ENCODE measurements around the gene FNDC3B. TPM values are rescaled to one million over a fixed set of nuclear protein-coding genes. Genes with fewer than 3 reads are reported as not detected.
"Not testable (repeated sequence)": the region's sequence is repeated elsewhere in the genome, so short reads cannot be mapped to it uniquely, and the experiment has no call there.

FNDC3B gene
- total RNA-seq, 1 donor from 2014 or later = 19.3 TPM

DNA sequence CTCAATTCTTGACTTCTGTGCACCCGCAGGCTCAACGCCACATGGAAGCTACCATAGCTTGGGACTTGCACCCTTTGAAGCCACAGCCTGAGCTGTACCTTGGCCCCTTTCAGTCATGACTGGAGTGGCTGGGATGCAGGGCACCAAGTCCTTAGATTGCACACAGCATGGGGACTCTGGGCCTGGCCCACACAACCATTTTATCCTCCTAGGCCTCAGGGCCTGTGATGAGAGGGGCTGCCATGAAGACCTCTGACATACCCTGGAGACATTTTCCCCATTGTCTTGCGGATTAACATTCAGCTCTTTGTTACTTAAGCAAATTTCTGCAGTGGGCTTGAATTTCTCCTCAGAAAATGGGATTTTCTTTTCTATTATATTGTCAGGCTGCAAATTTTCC lies 203.1 kb downstream of the FNDC3B start:
- DNase-seq = not testable (repeated sequence)

DNA sequence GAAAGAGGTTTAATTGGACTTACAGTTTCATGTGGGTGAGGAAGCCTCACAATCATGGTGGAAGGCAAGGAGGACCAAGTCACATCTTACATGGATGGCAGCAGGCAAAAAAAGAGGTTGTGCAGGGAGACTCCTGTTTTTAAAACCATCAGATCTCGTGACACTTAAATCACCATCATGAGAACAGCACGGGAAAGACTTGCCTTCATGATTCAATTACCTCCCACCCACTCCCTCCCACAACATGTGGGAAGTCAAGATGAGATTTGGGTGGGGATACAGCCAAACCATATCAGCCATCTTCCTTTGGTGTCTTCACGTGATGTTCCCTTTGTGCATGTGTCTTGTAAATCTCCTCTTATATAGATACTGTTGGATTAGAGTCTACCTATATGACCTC lies 204.0 kb downstream of the FNDC3B start:
- not testable (repeated sequence) for DNase-seq

DNA sequence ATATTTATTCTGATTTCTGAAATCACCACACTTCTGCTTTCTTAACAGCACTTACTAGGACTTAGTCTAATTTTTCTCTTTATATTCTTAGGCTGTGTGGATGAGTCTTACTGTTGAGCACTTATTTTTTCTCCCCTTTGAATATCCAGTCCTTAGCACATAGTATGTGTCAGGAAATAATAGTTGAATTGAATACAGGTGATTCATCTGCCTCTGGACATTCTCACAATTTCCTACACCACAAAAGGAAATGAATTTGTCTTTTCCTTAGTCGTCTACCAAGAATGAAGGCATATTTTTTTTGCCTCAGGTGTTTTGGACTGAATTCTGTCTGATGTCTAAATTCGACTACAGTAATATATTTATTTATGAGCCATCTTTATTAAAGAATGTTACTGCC lies 204.6 kb downstream of the FNDC3B start:
- no peak for DNase-seq

DNA sequence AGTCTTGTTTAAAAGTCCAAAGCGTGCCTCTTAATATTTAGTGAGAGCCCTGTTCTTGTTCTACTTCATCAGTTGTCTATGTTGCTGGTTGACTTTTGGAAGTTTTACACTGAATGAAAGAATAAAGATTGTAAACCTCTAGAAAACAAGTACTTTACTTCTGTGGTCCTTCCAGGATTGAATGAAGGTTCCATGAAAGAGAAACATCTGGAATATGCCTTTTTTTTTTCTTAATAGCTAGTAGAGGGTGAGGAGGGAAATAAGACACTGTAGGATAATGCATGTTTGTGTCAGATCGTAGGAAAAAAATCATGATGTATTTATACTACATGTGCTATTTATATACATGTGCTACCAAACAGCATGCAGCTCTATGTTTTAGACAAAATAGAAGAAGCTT lies 205.9 kb downstream of the FNDC3B start:
- no peak for DNase-seq

DNA sequence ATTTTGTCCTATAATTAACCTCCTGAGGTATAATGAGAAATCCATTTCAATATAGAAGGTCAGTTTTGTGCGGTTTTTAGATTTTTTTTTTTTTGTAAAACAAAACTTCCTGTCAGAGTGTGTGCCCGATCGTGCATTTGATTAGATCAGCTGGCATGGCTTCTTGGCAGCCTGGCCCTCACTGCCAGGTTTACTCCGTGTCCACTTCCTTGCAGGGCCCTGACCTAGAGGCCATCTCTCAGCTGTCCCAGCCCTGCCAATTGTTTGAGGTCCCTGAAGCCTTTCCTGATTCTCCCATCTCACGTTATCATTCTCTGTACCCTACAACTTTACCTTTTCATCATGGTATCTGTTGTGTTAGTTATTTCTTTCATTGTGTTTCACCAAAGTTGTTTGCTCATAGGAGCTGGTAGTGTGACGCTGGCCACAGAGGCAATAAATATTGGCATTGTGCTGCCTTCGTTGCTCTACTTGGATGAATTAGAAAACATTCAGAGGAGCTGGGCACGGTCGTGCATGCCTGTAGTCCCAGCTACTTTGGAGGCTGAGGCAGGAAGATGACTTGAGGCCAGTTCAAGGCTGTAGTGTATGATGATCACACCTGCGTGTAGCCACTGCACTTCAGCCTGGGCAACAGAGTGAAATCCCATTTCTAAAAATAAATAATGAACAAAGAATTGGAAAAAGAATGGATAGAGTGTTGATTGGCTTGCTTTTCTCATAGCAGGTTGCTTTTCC lies 206.9 kb downstream of the FNDC3B start:
- DNase-seq = no peak

DNA sequence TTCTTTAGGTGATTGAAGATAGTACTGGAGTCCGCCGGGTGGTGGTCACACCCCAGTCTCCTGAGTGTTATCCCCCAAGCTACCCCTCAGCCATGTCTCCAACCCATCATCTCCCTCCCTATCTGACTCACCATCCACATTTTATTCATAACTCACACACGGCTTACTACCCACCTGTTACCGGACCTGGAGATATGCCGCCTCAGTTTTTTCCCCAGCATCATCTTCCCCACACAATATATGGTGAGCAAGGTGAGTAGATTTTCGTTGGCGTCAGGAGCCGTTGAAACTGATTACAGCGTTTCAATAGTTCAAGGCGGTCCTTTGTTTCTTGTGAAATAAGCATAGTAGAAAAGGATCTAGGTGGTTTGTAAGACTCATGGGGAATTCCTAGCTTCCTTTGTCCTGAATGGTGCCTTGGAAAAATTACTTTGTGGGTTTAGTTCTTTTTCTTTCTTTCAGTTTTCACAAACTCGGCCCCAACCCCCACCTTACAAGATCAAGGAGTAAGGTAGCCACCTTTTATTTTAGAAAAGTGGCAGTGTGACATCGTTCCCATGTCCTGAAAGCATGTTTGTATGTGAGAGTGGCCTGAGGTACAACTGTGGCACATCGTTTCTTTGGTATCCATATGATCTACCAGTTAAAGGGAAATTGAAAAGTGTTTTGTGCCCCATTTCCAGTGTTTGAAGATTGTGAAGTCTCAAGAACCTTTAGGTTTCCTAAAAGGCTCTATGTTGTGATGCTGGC lies 208.3 kb downstream of the FNDC3B start:
- DNase-seq = no peak

DNA sequence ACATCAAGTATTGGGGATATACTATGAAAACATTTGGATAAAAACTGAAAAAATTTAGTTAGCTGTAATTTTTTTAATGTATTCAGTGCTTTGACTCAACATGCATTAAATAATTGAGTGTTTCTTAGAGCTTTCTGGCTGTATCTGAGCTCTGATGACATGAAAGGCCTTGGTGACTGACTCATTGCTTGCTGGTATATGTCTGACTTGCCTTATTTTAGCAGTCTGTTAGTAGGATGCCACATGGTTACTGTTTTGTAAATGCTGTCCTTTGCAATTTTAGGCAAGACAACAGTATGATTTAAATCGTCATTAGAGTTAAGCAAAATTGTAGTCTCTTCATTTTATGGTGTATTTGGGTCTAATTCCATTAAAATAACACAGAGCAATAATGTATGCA lies 209.7 kb downstream of the FNDC3B start:
- no peak for DNase-seq

DNA sequence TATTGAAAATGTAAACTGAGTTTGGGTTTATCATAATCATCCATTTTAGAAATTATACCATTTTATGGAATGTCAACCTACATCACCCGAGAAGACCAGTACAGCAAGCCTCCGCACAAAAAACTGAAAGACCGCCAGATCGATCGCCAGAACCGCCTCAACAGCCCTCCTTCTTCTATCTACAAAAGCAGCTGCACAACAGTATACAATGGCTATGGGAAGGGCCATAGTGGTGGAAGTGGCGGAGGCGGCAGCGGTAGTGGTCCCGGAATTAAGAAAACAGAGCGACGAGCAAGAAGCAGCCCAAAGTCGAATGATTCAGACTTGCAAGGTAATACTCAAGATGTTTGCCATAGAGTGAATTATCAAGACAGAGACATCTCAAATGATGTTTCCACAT lies 211.8 kb downstream of the FNDC3B start:
- DNase-seq = no peak

DNA sequence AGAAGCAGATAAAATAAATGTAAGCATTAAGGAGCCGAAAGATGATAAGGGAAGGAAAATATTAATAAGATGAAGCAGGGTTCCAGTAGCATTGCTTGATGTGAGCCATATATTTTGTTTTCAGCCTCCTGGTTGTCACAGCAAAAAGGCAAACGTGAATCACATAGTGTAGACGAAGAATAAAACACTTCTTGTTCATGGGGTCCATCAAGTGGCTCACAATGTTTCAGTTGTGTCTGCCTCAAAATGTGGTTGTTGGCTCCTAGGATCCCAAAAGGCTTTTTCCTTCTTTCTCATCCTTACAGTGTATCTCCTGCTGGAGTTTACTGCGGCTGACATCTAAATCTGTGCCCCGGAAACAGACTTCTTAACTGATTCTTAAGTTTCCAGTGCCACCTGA lies 213.8 kb downstream of the FNDC3B start:
- no peak for DNase-seq

DNA sequence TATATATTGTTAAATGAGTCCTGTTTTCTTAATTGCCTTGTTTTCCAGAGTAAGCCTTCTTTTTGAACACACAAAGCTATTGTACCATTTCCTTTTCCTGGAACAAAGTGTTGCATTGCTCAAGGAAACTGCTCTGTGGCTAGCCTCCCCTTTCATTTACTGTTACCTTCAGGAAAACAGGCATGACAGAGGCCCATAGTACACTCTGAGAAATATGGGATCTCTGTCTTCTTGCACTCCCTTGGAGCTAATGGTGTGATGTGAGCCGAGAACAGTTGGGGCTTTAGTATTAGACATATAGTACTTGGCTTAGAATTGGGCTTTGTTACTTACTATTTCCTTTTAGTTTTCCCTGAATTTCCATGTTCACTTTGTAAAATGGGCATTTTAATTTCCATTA lies 215.2 kb downstream of the FNDC3B start:
- DNase-seq = no peak

DNA sequence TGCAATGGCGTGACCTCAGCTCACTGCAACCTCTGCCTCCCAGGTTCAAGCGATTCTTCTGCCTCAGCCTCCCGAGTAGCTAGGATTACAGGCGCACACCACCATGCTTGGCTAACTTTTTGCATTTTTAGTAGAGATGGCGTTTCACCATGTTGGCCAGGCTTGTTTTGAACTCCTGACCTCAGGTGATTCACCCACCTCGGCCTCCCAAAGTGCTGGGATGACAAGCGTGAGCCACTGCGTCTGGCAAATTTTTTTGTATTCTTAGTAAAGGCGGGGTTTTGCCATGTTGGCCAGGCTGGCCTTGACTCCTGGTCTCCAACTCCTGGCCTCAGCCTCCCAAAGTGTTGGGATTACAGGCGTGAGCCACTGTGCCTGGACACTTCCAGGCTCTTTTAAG lies 215.9 kb downstream of the FNDC3B start:
- DNase-seq = not testable (repeated sequence)

DNA sequence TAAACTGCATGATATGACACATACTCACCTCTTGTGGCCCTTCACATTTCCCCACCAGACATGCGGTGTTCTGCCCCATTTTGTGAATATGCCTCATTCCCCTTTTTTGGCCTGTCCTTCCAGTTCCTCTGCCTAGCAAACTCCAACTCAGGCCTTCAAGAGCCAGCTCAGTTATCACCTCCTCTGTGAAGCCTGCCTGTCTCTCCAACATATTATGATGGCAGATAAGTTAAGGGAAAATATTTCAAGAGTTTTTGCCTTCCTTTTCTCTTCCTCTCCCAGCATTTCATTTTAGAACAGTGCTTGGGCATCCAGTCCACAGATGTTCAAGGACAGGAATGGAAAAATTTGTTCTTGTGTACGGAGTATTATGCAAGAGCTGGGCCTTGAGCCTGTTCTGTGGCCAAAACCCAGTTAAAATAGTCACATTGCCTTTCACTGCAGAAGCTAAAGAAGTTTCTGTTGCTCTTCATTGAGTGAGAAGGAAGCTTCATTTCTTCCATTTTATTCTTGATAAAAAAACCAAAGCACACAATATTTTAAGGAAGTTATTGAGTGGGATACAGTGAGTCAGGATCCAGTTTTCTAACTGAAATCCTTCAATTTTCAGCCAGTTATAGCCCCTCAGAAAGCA lies 216.8 kb downstream of the FNDC3B start:
- DNase-seq = peak; percentile 24

DNA sequence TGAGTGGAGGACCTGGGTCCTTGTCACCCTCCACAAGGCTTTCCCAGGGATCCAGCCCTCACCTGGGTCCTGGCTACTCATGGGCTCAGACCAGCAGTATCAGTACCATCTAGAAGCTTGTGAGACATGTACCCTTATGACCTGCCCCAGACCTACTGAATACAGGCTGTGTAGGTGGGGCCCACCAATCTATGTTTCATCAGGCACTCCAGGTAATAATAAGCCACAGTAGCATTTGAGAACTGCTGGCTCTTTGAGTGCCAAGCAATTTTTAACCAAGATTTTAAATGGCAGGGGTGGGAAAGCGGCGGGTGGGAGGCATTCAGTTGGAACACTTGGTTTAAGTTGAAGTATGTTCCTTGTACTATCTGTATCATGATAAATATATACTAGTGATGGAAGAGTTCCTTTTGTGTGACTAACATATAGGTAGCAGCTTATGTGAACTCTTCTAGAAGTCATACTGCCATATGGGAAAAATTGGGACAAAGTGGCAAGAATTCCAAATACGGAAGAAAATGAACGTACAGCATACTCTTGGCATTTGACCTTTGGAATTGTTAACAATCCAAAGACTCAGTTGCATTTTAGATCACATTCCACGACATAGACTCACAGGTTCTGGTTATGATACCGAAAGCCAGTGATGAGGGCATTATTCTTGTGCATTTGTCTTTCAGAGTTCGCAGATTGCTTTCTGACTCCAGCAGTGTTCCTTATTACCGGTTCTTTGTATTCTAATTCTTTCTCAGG lies 218.4 kb downstream of the FNDC3B start:
- DNase-seq = no peak

DNA sequence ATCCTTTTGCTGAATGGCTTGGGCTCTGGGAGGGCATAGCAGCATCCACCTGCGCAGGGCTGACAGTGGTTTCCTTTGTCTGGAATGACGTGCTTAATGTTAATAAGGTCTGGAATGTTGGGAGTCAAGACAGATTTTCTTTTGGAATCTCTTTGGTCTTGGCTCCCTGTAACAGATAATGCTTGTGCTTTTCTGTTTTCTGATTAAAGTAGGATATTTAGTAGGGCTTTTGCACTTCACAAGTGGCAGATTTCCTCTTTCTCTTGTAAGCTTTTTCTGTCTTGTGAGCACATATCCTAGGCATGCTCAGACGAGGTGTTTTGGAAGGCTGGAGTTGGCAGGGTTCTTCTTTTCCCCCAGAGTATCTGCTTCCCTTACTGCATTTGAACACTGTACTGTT lies 219.2 kb downstream of the FNDC3B start:
- DNase-seq = no peak

DNA sequence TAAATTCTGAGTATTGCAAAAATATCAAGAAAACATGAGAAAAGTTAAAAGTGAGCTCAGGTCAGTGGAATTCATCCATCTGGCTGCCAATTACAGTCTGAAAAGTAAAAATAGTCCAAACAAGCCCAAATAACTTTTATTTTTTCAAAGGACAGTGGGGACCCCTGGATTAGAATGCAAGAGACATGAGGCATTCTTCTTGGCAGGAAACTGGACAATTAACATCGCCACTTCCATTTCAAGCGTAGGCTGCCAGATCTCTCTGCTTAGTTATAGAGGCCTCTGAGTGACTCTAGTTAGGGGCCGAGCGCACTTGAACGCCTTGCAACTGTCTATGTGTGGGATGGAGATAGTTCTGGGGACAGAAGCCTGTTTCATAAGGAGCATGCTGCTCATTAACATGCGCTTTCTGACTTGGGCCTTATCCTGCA lies 219.7 kb downstream of the FNDC3B start:
- DNase-seq = no peak

DNA sequence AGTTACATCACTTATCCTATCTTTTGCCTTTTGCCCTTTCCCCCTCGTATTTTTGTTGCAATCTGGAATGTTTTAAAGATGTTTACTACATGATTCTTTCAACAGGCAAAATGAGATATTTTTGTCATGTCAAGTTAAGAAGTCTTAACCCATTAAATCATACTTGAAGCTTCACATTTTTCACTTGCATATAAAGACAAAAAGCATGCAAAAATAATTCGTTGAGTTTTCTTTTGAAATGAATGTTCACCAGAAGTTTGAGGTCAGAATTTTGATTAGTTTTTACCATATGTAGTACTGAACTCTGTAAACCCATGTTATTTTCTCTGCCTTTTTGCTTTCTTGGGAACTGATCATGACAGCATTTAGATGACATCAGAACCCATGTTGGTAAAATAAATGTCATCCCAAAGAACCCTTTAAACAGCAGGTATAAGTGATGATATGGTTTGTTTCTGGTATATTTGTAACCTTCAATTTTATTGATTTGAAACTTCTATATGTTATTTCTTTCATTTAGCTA lies 220.4 kb downstream of the FNDC3B start:
- DNase-seq = no peak

DNA sequence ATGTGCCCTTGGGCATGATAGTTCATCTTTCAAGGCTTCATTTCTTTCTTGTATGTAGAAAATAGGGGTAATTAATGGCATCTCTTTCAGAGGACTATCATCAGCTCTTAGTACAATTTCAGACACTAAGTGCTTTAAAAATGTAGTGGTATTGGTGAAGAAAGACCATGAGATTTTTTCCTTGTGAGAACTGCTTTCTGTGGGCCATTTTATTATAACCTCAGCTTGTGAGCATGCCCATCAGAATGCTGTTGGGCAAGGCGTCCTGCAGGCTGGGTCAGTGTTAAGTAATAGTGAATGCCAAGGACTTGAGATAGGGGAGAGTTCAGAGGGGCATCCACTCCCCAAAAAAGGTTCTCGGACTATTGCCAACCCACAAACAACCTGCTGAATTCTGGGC lies 221.0 kb downstream of the FNDC3B start:
- DNase-seq = no peak

DNA sequence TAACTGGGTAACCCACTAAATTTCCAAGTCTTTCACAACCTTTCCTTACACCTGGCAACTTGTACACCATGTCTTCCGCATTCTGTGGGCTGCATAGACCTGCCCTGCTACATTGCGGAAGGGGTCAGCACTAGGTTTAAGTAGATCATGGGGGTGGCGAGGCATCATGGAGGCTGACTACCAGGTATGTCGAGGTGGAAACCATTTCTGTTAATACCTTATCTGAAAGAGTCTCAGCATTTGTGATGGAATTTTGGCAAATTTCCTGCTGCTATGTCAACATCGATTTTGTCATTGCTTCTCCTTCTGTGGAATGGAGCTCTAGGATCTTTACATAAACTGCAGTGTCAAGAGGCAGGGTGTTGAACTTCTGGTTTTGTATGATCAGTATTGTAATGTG lies 221.7 kb downstream of the FNDC3B start:
- no peak for DNase-seq

DNA sequence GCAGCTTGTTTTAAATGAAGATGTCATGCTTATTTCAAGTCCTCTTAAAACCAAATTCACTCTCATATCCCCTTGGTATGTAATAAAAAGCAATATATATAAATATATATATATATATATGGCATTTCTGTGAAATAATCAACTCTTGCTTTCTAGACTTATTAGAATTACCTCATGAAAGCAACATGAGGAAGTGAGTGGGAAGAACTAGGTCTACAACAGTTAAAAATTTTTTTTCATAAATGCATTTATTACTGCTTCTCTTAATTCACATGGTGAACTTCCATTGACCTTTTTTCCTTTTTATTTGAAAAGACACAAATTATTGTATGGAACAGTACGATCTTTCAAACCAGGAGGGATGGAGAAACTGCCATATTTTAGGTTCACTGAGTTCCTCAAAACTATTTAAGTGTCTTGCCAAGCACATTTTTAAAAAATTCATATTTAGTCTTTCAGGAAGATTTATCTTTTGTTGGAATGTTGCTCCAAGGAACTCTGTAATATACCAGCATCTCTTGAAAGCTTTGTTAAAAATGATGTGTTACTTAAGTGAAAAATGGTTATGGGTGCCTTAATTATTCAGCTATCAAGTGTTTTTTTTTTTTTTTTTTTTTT lies 223.7 kb downstream of the FNDC3B start:
- no peak for DNase-seq

DNA sequence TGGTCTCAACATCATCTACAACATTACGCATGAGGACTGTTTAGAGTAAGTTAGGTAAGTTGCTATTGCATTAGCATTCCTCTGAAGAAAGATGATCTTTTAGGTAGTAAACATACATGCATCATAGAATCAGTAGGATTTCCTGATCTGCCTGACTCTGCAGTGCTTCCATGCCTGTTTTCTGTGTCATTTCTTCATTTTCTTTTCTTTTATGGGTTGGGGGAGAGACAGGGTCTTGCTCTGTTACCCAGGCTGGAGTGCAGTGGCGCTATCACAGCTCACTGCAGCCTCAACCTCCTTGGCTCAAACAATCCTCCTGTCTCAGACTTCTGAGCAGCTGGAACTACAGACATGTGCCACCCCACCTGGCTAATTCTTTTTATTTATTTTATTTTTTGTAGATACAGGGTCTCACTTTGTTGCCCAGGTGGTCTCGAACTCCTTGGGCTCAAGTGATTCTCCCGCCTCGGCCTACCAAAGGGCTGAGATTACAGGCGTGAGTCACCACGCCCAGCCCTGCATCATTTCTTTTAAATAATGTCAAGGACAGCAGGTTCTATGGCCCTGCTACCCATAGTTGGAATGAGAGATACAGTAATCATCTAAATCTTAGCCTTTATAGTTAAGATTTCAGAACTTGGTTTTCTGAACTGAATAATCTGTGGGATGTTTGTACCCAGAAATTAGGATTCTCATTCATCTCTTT lies 224.6 kb downstream of the FNDC3B start:
- no peak for DNase-seq

DNA sequence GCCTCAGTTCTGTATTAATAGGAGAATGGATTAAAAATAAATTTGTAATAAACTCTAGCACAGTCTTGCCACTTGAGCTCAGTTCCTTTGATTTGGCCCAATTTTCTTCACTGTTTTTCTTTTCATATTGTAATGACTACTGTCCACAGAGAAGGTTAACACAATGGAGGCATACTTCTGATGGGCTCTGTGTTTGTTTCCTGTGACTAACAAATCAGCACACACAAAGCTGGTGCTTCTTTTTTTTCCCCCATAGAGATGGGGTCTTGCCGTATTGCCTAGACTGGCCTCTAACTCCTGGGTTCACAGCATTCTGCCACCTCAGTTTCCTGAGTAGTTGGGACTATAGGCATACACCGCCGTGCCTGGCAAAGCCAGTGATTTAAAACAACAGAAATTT lies 226.7 kb downstream of the FNDC3B start:
- no peak for DNase-seq
